ENCODE measurements around the gene CYP4F8.
"Not testable (repeated sequence)": the region's sequence is repeated elsewhere in the genome, so short reads cannot be mapped to it uniquely, and the experiment has no call there.

Gene CYP4F8

DNA sequence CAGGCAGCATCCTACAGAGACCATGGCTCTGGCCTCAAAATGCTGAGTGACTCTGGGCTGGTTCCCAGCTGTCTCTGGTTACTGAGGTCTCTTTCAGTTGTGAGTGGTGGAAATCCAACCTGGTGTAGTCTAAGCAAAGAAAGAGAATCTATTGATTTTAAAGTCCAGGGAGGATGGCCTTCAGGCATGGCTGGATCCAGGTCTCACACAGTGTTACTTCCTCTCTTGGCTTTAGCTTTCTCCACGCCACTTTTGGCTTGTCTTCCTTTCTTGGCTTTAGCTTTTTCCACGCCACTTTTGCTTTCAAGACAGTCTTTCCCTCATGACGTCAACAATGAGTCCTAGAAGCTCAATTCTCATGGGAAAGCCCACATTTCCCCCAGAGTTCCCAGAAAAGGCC, 29.8 kb downstream of the CYP4F8 start:
- no peak for DNase-seq

DNA sequence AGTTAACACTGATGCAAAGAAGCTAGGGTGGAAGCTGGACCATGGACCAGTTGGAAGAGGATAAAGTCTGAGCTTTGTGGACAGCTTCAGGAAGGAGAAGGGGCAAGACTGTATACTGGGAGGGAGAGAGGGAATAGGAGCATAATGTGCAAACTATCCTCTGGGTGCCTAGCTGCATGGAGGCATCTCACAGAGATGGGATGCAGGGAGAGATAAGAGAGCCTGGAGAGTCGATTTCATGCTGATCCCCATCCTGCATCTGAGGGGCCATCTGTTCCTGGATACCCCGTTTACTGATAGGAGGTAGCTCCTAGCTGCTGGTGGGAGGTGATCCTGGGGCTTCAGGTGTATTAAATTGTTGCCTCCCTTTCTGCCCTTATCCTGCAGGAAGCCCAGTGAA, 34.5 kb downstream of the CYP4F8 start:
- DNase-seq = no peak

GRCh38 chr19:15650123-15650522, 35.1 kb downstream of the CYP4F8 start:
- not testable (repeated sequence) for DNase-seq

GRCh38 chr19:15651791-15652190, 36.8 kb downstream of the CYP4F8 start:
- no peak for DNase-seq

GRCh38 chr19:15652559-15653278, 37.7 kb downstream of the CYP4F8 start:
- no peak for DNase-seq

- DNase-seq = no peak
These were observed 41.4 kb downstream of the CYP4F8 start for GRCh38 chr19:15656467-15656866.

GRCh38 chr19:15663247-15663646, 48.2 kb downstream of the CYP4F8 start:
- no peak for DNase-seq

DNA sequence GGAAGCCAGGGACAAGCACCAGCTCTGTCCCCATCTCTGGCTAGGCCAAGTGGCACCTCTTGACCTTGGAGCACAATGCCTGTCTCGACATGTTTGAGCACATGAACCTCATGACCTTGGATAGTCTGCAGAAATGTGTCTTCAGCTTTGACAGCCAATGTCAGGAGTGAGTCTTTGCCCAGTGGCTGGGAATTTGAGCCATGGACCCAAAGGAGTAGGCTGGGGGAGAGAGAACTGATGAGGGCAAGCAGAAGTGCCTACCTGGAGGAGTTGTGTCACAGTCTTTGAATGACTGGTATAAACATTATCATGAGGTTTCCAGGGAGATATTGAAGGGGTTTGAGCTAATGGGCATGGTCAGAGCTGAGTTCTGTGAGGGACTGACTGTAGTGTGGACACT, 51.2 kb downstream of the CYP4F8 start:
- no peak for DNase-seq

DNA sequence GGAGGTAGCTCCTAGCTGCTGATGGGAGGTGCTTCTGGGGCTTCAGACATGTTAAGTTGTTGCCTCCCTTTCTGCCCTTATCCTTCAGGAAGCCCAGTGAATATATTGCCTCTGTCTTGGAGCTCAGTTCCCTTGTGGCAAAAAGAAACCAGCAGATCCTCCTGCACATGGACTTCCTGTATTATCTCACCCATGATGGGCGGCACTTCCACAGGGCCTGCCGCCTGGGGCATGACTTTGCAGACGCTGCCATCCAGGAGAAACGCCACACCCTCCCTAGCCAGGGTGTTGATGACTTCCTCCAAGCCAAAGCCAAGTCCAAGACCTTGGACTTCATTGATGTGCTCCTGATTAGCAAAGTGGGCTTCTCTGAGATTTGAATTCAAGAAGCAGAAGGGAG, 51.9 kb downstream of the CYP4F8 start:
- DNase-seq = no peak

DNA sequence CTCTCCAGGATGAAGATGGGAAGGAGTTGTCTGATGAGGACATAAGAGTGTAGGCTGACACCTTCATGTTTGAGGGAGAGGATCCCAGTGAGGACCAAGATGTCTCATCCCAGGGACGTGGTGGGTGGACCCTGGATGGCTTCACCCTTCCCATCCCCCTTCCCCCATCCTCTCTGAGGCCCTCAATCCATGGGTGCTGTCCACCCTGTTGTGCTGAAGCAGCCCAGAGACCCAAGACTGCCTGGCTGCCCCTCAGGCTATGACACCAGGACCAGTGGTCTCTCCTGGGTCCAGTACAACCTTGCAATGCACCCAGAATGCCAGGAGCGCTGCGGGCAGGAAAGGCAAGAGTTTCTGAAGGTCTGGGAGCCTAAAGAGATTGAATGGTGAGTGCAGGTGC, 54.4 kb downstream of the CYP4F8 start:
- DNase-seq = no peak

GRCh38 chr19:15669891-15670290, 54.9 kb downstream of the CYP4F8 start:
- DNase-seq = no peak

- DNase-seq = no peak
These were observed 56.3 kb downstream of the CYP4F8 start for GRCh38 chr19:15671237-15671821.

DNA sequence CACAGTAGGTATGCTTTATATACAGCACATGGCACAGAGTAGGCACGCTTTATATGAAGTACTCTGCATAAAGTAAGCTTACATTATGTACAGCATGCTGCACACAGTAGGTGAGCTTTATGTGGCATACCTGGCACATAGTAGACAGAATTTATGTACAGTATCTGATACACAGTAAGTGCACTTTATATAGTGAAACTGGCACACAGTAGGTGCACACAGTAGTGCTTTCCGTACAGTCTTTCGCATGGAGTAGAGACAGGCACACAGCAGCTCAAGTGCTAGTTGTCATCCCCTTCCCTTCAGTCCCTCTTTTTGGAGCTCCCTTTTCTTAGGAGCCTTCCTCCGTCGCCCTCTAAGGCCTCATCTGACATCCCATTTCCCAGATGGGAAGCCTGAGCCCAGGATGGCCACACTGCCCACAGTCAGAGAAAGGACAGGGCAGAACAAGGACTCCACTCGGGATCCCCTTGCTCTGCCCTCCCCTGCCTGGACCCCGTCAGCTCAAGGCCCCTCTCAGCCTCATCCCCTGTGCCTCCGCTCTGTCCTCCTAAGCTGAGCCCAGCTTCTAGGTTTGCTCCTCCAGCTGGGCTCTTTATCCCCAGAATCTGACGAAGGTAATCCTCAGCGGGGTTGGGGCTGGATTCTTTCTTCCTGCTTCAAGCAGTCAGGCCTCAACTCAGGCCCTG, 57.0 kb downstream of the CYP4F8 start:
- no peak for DNase-seq

DNA sequence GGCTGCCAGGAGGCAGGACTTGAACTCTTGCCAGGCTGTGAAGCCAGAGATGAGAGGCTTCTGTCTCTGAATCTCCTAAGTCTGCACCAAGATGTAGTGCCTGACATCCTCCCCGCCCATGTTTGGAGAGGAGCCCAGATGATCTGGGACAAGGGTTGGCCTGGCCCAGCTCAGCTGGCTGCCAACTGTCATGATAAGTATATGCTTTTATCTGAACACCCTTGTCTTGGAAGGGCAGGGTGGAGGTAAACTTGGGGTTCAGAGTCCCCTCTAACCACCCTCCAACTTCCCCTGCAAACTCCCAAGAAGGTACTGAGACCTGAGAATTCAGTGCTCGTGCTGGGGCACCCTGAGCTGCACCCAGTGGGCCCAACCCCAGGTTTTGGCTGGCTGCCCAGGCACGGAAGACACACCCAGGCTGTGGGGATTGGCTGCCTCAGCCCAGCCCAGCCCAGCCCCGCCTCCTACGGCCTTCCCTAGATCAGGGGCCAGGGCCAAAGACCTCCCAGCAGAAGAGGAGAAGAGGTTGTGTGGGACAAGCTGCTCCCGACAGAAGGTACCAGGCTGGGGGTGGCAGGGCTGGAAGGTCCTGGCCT, 57.7 kb downstream of the CYP4F8 start, which contains the start of gene CYP4F12:
Gene CYP4F12 (plus strand): TSS at position 508 of the 596 bp plus-strand sequence. CDS start 443 bp downstream, outside the sequence.
- no peak for DNase-seq

- no peak for DNase-seq
These were observed 58.2 kb downstream of the CYP4F8 start for GRCh38 chr19:15673176-15673654.

GRCh38 chr19:15675560-15675959, 60.5 kb downstream of the CYP4F8 start:
- no peak for DNase-seq

DNA sequence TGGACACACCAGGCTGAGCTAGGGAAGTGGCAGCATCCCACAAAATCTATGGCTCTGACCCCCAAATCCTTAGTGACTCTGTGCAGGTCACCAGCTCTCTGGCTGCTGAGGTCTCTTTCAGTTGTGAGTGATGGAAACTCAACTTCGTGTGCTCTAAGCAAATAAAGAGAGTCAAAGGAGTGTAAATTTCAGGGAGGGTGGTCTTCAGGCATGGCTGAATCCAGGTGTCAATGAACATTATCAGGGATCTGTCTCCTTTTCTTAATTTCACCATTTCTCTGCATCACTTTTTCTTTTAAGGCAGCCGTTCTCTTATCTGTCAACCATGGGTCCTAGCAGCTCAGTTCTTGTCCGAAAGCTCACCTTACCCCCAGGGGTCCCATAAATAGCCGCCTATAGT, 64.1 kb downstream of the CYP4F8 start:
- no peak for DNase-seq

DNA sequence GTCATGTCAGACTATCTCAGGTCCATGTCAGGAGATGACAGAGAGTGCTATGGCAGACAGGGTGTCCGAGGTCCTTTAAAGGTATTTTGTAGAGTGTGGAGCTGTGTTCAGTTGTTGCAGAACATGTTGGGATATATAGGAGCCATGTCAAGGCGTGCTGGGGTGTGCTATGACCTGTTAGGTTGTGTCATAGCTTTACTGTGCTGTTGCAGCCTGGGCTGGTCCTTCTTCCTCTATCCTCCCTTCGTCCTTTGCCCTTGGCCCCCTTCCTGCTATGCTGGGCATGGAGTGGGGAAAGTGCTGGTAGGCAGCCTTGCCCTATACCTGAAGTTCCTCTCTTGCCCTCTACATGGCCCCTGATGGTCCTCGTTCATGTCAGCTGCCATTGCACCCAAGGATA, 64.8 kb downstream of the CYP4F8 start:
- not testable (repeated sequence) for DNase-seq

Data from fibroblast of skin of back (primary cell).